ENCODE results near the gene TGFA.
"Not testable (repeated sequence)": the region's sequence is repeated elsewhere in the genome, so short reads cannot be mapped to it uniquely, and the experiment has no call there.

The TGFA gene

DNA sequence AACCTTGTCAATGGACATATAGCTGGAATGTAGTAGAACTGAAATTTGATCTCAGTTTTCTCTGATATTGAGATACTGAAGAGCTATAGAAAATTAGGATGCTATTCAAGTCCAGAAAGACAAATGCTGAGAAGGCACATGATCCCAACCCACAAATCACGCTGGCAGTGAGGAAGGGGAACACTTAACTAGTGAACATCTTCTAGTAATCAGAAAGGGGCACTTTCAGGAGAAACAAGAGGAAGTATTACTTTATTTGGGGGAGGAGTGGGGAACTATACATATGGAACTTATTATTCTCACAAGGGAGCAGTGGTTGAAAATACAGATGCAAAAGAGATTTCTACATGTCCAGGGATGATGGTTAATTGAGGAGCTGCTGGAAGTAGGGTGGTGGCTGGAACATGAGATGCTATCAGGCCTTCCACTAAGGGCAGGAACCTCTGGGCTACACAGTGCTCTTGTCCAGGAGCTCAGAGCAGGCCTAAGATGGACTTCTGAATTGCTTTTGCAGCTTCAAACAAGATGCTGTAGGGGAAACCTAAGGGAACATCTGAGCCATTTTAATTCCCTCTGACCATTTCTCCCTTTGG, 79.3 kb downstream of the TGFA start:
- Histone ChIP-seq H3K27ac (ENCODE audit: low read depth, low read length) (no peak overlapping the region), H3K4me3 (ENCODE audit: low read length) (no peak overlapping the region), H3K4me1 (ENCODE audit: control insufficient read depth, insufficient read depth, low read length) (no peaks in the 10 kb centered on the region), H3K27me3 (ENCODE audit: control insufficient read depth, insufficient read depth, low read length) (no peaks in the 10 kb centered on the region), H3K36me3 (ENCODE audit: control insufficient read depth, insufficient read depth, low read length) (no peaks in the 10 kb centered on the region), H3K9ac (ENCODE audit: low read length) (no peak overlapping the region)

DNA sequence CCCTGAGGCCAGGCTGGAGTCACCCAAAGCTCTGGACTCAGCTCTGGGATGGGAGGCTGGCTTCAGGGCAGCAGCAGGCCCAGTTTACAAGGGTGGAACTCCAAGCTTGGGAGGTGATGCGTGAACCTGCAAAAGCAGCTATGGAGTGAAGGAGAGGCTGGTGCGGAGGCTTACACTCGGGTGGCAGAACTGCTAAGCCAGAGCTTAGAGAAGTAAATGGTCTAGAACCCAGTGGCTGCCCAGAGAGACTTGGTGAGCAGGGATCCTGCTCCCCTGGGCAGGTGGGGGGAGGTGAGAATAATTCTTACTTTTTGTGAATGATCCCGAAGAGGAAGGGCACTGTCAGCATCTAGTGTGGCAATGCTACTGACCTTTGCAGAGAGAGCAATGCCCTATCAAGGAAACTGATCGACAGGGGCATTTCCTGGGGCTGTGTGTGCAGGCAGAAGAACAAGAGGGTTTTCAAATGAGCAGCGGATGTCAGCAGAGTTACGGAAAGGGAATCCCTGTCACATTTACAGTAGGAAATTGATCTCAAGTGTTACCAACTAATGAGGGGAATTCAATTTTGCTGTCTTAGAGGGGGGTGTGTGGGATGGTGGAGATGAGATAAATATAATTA, 80.4 kb downstream of the TGFA start:
- Histone ChIP-seq H3K4me3 (ENCODE audit: low read length) (no peak overlapping the region), H3K4me1 (ENCODE audit: control insufficient read depth, insufficient read depth, low read length) (no peaks in the 10 kb centered on the region)

DNA sequence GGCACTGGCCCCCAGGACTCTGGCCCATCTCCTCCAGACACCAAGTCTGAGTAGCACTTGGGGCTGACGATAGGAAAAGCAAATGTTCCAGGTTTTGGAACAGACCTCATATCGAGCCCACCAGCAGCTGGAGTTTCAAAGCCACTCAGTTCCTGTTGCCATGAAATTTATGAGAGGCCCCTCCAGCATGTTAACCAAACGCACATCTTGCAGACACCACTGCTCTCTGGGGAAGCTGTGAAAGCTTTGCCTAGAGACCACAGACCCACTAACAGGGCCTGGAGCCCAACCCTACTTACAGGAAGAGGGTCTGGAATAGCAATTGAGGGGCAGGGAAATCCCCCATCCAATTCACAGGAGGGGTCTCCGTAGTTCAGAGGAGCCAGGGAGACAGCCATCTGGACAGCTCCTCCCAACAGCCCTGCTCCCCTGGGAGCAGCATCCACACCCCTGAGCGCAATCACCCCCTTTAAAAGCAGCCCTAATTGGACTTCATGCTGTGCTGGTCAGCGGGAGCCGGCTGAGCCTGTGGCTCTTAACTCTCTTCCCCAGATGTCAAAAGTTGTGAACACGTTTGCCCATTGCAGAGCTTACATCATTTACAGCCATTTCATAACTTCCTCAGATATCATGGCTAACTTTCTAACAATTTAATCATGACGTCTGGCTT, 81.3 kb downstream of the TGFA start:
- Histone ChIP-seq H3K27ac (ENCODE audit: low read depth, low read length) (no peak overlapping the region), H3K4me1 (ENCODE audit: control insufficient read depth, insufficient read depth, low read length) (no peaks in the 10 kb centered on the region), H3K9ac (ENCODE audit: low read length) (no peak overlapping the region), H3K36me3 (ENCODE audit: control insufficient read depth, insufficient read depth, low read length) (no peaks in the 10 kb centered on the region), H3K27me3 (ENCODE audit: control insufficient read depth, insufficient read depth, low read length) (no peaks in the 10 kb centered on the region), H3K4me3 (ENCODE audit: low read length) (no peak overlapping the region)

More for the DNA sequence above, 80.4 kb downstream of the TGFA start:
- Histone ChIP-seq H3K27ac (ENCODE audit: low read depth, low read length) (no peak overlapping the region), H3K36me3 (ENCODE audit: control insufficient read depth, insufficient read depth, low read length) (no peaks in the 10 kb centered on the region), H3K9ac (ENCODE audit: low read length) (no peak overlapping the region), H3K27me3 (ENCODE audit: control insufficient read depth, insufficient read depth, low read length) (no peaks in the 10 kb centered on the region)

DNA sequence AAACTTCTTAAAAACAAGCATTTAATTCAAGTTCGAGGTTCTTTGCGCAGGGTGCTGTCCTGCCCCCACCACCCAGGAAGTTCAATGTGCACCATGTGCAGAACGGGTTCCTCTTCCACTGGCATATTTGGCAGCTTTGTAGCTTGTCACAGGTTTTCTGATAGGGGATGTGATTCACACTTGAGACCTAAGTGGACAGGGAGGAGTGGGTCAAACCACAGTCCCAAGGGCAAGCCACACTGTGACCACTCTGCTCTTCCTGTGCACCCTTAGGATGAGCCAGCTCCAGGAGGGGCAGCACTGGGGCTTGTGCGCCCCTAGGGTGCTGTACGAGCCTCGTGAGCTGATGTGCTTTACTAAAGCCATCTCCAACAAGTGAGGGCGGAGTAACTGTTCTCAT, 82.5 kb downstream of the TGFA start:
- Histone ChIP-seq H3K27ac (ENCODE audit: low read depth, low read length) (no peak overlapping the region), H3K9ac (ENCODE audit: low read length) (no peak overlapping the region), H3K27me3 (ENCODE audit: control insufficient read depth, insufficient read depth, low read length) (no peaks in the 10 kb centered on the region), H3K36me3 (ENCODE audit: control insufficient read depth, insufficient read depth, low read length) (no peaks in the 10 kb centered on the region), H3K4me3 (ENCODE audit: low read length) (no peak overlapping the region), H3K4me1 (ENCODE audit: control insufficient read depth, insufficient read depth, low read length) (no peaks in the 10 kb centered on the region)

DNA sequence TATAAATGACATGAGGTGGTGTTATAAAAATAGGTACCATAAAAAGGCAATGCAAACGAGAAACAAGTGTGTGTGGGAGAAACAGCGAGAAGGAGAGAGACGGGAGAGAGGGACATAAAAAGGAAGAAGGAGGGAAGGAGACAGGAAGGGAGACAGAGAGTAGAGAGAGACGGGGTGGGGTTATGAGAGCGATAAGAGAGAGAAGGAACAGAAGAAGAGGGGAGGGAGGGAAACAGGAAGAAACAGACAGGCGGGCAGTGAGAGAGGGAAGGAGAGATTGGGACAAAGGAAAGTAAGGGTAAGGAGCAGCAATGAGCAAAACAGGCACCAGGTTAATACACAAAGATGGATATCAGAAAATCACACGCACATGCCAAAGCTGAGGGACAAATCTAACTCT, 83.7 kb downstream of the TGFA start:
- Histone ChIP-seq H3K4me1 (ENCODE audit: control insufficient read depth, insufficient read depth, low read length) (no peaks in the 10 kb centered on the region), H3K27me3 (ENCODE audit: control insufficient read depth, insufficient read depth, low read length) (no peaks in the 10 kb centered on the region), H3K36me3 (ENCODE audit: control insufficient read depth, insufficient read depth, low read length) (no peaks in the 10 kb centered on the region)

DNA sequence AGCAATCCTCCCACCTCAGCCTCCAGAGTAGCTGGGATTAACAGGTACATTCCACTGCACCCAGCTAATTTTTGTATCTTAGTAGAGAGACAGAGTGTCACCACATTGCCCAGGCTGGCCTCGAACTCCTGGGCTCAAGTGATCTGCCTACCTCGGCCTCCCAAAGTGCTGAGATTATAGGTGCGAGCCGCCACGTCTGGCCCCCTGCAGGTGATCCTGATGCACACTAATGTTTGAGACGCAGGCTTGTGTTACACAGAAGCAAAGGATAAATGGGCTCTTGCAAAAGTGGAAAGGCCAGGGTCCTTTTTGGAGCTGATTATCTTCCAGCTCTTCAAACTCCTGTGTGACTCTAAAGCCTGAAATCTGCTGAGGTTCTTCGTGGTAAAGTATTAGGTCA, 84.2 kb downstream of the TGFA start:
- no peaks in the 10 kb centered on the region for H3K4me1 ChIP-seq (ENCODE audit: control insufficient read depth, insufficient read depth, low read length)
- H3K36me3 ChIP-seq (ENCODE audit: control insufficient read depth, insufficient read depth, low read length): no peaks in the 10 kb centered on the region
- H3K27ac ChIP-seq (ENCODE audit: low read depth, low read length): no peak overlapping the region

More for the DNA sequence above, 83.7 kb downstream of the TGFA start:
- no peak overlapping the region for H3K9ac ChIP-seq (ENCODE audit: low read length)
- no peak overlapping the region for H3K27ac ChIP-seq (ENCODE audit: low read depth, low read length)
- no peak overlapping the region for H3K4me3 ChIP-seq (ENCODE audit: low read length)

DNA sequence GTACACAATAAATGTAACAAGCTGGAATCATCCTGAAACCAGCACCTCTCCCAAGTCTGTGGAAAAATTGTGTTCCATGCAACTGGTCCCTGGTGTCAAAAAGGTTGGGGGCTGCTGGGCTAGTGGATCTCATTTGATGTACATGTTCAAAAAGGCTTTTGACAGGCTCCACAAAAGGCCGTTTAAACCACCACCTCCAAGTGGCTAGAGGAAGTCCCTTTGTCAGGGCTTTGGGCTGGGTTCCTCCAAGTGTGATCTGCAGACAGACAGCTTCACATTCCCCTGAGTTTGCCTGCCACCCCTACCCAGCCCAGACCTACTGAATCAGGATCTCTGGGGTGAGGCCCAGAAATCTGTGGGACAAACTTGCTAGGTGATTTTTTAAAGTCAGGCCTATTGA, 84.7 kb downstream of the TGFA start:
- Histone ChIP-seq H3K4me3 (ENCODE audit: low read length) (no peak overlapping the region), H3K9ac (ENCODE audit: low read length) (no peak overlapping the region), H3K4me1 (ENCODE audit: control insufficient read depth, insufficient read depth, low read length) (no peaks in the 10 kb centered on the region), H3K36me3 (ENCODE audit: control insufficient read depth, insufficient read depth, low read length) (no peaks in the 10 kb centered on the region), H3K27ac (ENCODE audit: low read depth, low read length) (no peak overlapping the region), H3K27me3 (ENCODE audit: control insufficient read depth, insufficient read depth, low read length) (no peaks in the 10 kb centered on the region)

More for the DNA sequence above, 84.2 kb downstream of the TGFA start:
- Histone ChIP-seq H3K4me3 (ENCODE audit: low read length) (no peak overlapping the region), H3K9ac (ENCODE audit: low read length) (no peak overlapping the region), H3K27me3 (ENCODE audit: control insufficient read depth, insufficient read depth, low read length) (no peaks in the 10 kb centered on the region)

DNA sequence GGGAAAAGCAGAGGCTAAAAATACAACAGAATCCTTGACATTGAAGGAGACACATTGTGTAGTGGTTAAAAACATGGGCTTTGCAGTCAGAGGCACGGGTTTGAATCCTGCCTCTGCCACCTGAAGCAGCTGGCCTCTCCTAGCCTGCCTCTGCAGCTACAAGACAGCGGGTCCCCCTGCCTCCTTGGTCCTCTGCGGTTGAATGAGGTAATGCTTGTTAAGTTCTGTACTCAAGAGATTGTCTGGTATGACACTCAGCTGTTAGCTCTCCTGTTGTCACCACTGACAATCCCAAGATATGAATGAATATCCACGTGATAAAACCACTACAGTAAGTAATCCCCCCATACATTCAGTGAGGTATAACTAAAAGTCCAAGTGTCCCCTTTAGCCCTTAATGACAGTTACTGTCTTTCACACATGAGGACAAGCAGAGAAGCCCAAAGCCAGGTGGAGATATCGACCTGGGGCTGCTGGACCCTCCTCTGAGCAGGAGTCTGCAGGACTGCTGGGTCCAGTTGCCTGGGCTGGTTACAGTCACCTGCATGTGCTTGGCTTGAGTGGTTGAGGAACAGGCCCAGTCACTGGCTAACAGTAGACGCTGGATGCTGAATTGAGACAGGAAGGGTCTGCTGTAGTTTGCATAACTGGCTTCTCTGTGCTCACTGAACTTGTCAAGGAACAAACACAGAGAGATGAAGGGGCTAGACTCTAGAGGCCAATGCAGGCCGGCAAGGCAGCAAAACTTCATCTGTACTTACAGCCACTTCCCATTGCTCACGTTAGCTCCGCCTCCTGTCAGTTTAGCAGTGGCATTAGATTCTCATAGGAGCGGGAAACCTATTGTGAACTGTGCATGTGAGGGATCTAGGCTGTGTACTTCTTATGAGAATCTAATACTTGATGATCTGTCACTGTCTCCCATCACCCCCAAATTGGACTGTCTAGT, 85.5 kb downstream of the TGFA start:
- Histone ChIP-seq H3K27me3 (ENCODE audit: control insufficient read depth, insufficient read depth, low read length) (no peaks in the 10 kb centered on the region), H3K27ac (ENCODE audit: low read depth, low read length) (no peak overlapping the region), H3K4me1 (ENCODE audit: control insufficient read depth, insufficient read depth, low read length) (no peaks in the 10 kb centered on the region), H3K36me3 (ENCODE audit: control insufficient read depth, insufficient read depth, low read length) (no peaks in the 10 kb centered on the region), H3K4me3 (ENCODE audit: low read length) (no peak overlapping the region), H3K9ac (ENCODE audit: low read length) (no peak overlapping the region)

DNA sequence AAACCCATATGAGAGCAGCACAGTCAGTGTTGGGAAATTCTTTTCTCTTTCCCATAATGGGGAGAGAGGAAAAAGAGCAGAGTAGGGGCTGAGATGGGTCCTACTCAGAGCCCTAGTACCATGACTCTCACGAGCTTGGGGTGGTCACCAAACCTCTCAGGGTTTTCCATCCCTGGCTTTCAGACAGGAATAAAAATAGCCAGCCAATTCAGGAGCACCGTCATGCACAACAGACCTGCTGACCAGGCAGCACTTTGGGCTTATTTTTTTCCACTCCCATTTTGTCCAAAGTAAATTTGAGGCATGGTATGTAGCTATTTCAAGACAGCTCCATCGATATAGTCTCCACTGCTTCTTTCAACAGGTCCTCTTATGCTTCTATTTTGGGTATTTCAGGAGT, 86.4 kb downstream of the TGFA start:
- H3K27me3 ChIP-seq (ENCODE audit: control insufficient read depth, insufficient read depth, low read length): no peaks in the 10 kb centered on the region
- H3K9ac ChIP-seq (ENCODE audit: low read length): no peak overlapping the region
- H3K4me3 ChIP-seq (ENCODE audit: low read length): no peak overlapping the region
- no peak overlapping the region for H3K27ac ChIP-seq (ENCODE audit: low read depth, low read length)
- no peaks in the 10 kb centered on the region for H3K4me1 ChIP-seq (ENCODE audit: control insufficient read depth, insufficient read depth, low read length)
- H3K36me3 ChIP-seq (ENCODE audit: control insufficient read depth, insufficient read depth, low read length): no peaks in the 10 kb centered on the region

DNA sequence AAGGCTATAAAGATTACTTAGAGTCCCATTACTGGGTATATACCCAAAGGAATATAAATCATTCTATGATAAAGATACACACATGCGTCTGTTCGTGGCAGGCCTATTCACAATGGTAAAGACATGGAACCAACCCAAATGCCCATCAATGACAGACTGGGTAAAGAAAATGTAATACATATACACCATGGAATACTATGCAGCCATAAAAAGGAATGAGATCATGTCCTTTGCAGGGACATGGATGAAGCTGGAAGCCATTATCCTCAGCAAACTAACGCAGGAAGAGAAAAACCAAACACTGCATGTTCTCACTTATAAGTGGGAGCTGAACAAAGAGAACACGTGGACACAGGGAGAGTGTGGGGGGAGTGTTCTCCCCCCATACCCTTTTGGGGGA, 87.0 kb downstream of the TGFA start:
- H3K9ac ChIP-seq (ENCODE audit: low read length); H3K4me1 ChIP-seq (ENCODE audit: control insufficient read depth, insufficient read depth, low read length); H3K27me3 ChIP-seq (ENCODE audit: control insufficient read depth, insufficient read depth, low read length); H3K27ac ChIP-seq (ENCODE audit: low read depth, low read length); H3K36me3 ChIP-seq (ENCODE audit: control insufficient read depth, insufficient read depth, low read length); H3K4me3 ChIP-seq (ENCODE audit: low read length): not testable (repeated sequence)

DNA sequence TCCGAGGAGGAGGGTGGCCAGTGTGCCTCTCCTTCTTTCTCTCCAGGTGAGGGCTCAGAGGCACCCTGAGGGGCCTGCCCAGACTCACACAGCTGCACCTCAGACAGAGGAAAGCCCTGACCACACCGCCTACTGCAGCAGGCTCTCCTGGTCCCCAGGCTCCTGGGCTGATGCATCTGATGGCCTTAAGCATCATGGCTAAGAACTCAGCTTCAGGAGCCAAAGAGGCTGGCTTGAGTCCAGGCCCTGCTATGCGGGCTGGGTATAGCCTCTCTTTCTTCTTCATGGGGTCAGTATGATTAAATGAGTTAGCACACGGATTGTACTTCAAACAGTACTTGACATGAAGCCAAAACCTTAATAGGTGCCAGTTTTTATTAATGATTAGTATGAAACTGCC, 89.6 kb downstream of the TGFA start:
- Histone ChIP-seq H3K36me3 (ENCODE audit: control insufficient read depth, insufficient read depth, low read length) (no peaks in the 10 kb centered on the region), H3K4me1 (ENCODE audit: control insufficient read depth, insufficient read depth, low read length) (no peaks in the 10 kb centered on the region), H3K4me3 (ENCODE audit: low read length) (no peak overlapping the region), H3K27me3 (ENCODE audit: control insufficient read depth, insufficient read depth, low read length) (no peaks in the 10 kb centered on the region), H3K27ac (ENCODE audit: low read depth, low read length) (no peak overlapping the region), H3K9ac (ENCODE audit: low read length) (no peak overlapping the region)

DNA sequence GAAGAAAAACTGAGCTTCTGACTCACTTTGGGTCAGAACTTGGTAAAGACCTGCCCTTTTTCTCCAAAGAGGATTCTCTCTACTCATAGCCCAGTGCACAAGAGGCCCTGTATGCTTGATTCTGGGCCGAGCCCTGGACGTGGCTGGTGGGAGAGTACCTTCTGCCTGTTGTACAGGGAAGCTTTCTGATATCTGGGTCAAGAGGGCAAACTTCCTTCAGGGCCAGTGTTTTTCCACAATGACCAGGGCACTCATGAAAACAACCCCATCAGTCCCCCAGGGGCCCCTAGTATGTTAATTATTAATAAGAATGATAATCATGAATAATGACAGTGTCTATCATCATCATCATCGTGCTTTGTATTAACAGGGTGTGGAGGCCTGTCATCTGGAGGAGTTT, 90.0 kb downstream of the TGFA start:
- Histone ChIP-seq H3K4me1 (ENCODE audit: control insufficient read depth, insufficient read depth, low read length) (no peaks in the 10 kb centered on the region), H3K4me3 (ENCODE audit: low read length) (no peak overlapping the region), H3K27me3 (ENCODE audit: control insufficient read depth, insufficient read depth, low read length) (no peaks in the 10 kb centered on the region), H3K36me3 (ENCODE audit: control insufficient read depth, insufficient read depth, low read length) (no peaks in the 10 kb centered on the region), H3K9ac (ENCODE audit: low read length) (no peak overlapping the region), H3K27ac (ENCODE audit: low read depth, low read length) (no peak overlapping the region)

All from rectal smooth muscle tissue (tissue), 1 donor.